Measurements from ENCODE around the gene TBC1D1. TPM values are rescaled to one million over a fixed set of nuclear protein-coding genes. Genes with fewer than 3 reads are reported as not detected.

The TBC1D1 gene
- total RNA-seq, 1 experiment from 2014 or later = 42.6 TPM

- no peaks in the 10 kb centered on the region for H3K36me3 ChIP-seq (ENCODE audit: insufficient read depth, low read length, poor library complexity, severe bottlenecking)
- H3K27me3 ChIP-seq (replicated peaks; ENCODE audit: insufficient read depth, low read depth, low read length, poor library complexity) = no peaks in the 10 kb centered on the region
- CTCF ChIA-PET = no interaction called here
- H3K27ac ChIP-seq (ENCODE audit: low read depth, low read length, poor library complexity, severe bottlenecking) = no peak overlapping the region
- TF ChIP-seq EZH2 (IDR thresholded peaks at IDR 0.05; ENCODE audit: borderline replicate concordance, low read depth, low read length, poor library complexity, severe bottlenecking) (no peak), CTCF (conservative IDR thresholded peaks at IDR 0.05; ENCODE audit: low read depth, low read length) (no peak)
- no TSS peak for BruUV-seq (replicated peaks)
- intact Hi-C loops (cut with micrococcal nuclease; ENCODE audit: unreplicated experiment) = no loop called here
- no peak for DNase-seq (ENCODE audit: low spot score)
- POLR2A ChIA-PET (ENCODE audit: low non-redundant PET) = no interaction called here
- H3K4me1 ChIP-seq (ENCODE audit: insufficient read depth, low read length, poor library complexity, severe bottlenecking) = peaks cover 23% of the 10 kb centered on the region
- H3K9me3 ChIP-seq (ENCODE audit: low read depth, low read length, poor library complexity, severe bottlenecking) = peaks cover 4% of the 10 kb centered on the region
- H3K4me3 ChIP-seq (ENCODE audit: low read depth, low read length, poor library complexity, severe bottlenecking) = no peak overlapping the region
These were observed 271.4 kb downstream of the TBC1D1 start for GRCh38 chr4:38162240-38162784.

DNA sequence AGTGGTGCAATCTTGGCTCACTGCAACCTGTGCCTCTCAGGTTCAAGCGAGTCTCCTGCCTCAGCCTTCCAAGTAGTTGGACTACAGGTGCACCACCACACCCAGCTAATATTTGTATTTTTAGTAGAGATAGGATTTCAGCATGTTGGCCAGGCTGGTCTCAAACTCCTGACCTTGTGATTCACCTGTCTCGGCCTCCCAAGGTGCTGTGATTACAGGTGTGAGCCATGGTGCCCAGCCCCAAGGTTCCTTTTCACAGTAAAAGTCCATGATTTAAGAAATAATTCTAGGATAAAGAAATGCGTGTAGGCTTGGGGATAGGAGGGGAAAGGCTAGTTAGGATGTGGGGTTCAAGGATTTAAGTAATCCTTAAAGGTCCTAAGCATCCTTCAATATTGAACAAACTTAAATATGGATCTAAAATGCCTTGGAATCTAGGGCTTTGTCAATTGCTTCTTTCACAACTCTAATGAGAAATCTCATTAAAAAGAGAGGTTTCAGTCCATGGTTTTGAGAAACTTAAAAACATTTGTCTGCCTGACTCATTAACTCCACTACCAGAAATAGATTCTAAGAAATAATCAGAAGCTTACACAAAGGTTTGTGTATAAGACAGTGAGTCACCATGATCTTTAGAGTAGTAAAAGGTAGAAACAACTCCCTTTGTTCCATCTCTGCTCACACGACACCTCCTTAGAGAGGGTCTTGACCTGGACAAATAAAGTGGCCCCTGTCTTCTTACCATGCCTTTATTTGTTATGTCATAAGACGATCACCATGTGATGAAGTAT is 272.5 kb downstream of the TBC1D1 start:
- Histone ChIP-seq H3K4me3 (ENCODE audit: low read depth, low read length, poor library complexity, severe bottlenecking) (no peak overlapping the region), H3K36me3 (ENCODE audit: insufficient read depth, low read length, poor library complexity, severe bottlenecking) (no peaks in the 10 kb centered on the region), H3K9me3 (ENCODE audit: low read depth, low read length, poor library complexity, severe bottlenecking) (peaks cover 4% of the 10 kb centered on the region), H3K27me3 (replicated peaks; ENCODE audit: insufficient read depth, low read depth, low read length, poor library complexity) (no peaks in the 10 kb centered on the region), H3K27ac (ENCODE audit: low read depth, low read length, poor library complexity, severe bottlenecking) (no peak overlapping the region), H3K4me1 (ENCODE audit: insufficient read depth, low read length, poor library complexity, severe bottlenecking) (peaks cover 28% of the 10 kb centered on the region)
- BruUV-seq (replicated peaks) = no TSS peak
- intact Hi-C loops (cut with micrococcal nuclease; ENCODE audit: unreplicated experiment) = no loop called here
- TF ChIP-seq EZH2 (IDR thresholded peaks at IDR 0.05; ENCODE audit: borderline replicate concordance, low read depth, low read length, poor library complexity, severe bottlenecking) (no peak), CTCF (conservative IDR thresholded peaks at IDR 0.05; ENCODE audit: low read depth, low read length) (no peak)
- ChIA-PET POLR2A (ENCODE audit: low non-redundant PET) (no interaction called here), CTCF (no interaction called here)
- DNase-seq (ENCODE audit: low spot score) = no peak

GRCh38 chr4:38164346-38164745 is 273.5 kb downstream of the TBC1D1 start:
- POLR2A ChIA-PET (ENCODE audit: low non-redundant PET) = no interaction called here
- no TSS peak for BruUV-seq (replicated peaks)
- CTCF ChIA-PET = no interaction called here
- no peak for TF ChIP-seq CTCF (conservative IDR thresholded peaks at IDR 0.05; ENCODE audit: low read depth, low read length)
- TF ChIP-seq EZH2 (IDR thresholded peaks at IDR 0.05; ENCODE audit: borderline replicate concordance, low read depth, low read length, poor library complexity, severe bottlenecking) = no peak
- intact Hi-C loops (cut with micrococcal nuclease; ENCODE audit: unreplicated experiment) = no loop called here
- Histone ChIP-seq H3K36me3 (ENCODE audit: insufficient read depth, low read length, poor library complexity, severe bottlenecking) (no peaks in the 10 kb centered on the region), H3K27ac (ENCODE audit: low read depth, low read length, poor library complexity, severe bottlenecking) (no peak overlapping the region), H3K4me1 (ENCODE audit: insufficient read depth, low read length, poor library complexity, severe bottlenecking) (peaks cover 28% of the 10 kb centered on the region), H3K27me3 (replicated peaks; ENCODE audit: insufficient read depth, low read depth, low read length, poor library complexity) (no peaks in the 10 kb centered on the region), H3K9me3 (ENCODE audit: low read depth, low read length, poor library complexity, severe bottlenecking) (peaks cover 4% of the 10 kb centered on the region), H3K4me3 (ENCODE audit: low read depth, low read length, poor library complexity, severe bottlenecking) (no peak overlapping the region)
- DNase-seq (ENCODE audit: low spot score) = no peak
